ENCODE measurements around the gene ACOX3.

- TF ChIP-seq, protein P1, sequence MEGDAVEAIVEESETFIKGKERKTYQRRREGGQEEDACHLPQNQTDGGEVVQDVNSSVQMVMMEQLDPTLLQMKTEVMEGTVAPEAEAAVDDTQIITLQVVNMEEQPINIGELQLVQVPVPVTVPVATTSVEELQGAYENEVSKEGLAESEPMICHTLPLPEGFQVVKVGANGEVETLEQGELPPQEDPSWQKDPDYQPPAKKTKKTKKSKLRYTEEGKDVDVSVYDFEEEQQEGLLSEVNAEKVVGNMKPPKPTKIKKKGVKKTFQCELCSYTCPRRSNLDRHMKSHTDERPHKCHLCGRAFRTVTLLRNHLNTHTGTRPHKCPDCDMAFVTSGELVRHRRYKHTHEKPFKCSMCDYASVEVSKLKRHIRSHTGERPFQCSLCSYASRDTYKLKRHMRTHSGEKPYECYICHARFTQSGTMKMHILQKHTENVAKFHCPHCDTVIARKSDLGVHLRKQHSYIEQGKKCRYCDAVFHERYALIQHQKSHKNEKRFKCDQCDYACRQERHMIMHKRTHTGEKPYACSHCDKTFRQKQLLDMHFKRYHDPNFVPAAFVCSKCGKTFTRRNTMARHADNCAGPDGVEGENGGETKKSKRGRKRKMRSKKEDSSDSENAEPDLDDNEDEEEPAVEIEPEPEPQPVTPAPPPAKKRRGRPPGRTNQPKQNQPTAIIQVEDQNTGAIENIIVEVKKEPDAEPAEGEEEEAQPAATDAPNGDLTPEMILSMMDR (IDR thresholded peaks at IDR 0.05): no peak
- no peak for TF ChIP-seq EP300 (IDR thresholded peaks at IDR 0.05)
These were observed 83.7 kb downstream of the ACOX3 start for GRCh38 chr4:8356856-8357255.

Measured in stomach (tissue), 4 donors.